B cell (primary cell): ENCODE data around the gene FOXL1.
A peak's percentile ranks its signal among the peaks of the same experiment; 100 is the strongest.

ENCODE experiments used
- CTCF ChIP-seq: fragments of 200-600 bp; IDR thresholded peaks from one replicate; pipeline ENCODE4 v1.8.0; 2022; ENCODE audit warnings: antibody characterized with exemption, mild to moderate bottlenecking
- EZH2 ChIP-seq: IDR thresholded peaks from 2 replicates; pipeline ENCODE4 v1.6.1; 2012; ENCODE audit warnings: borderline replicate concordance, low read depth, mild to moderate bottlenecking, moderate library complexity, low read length; ENCODE audit not compliant: insufficient read depth, poor library complexity, severe bottlenecking

GRCh38 chr16:86568677-86569623 lies 9.4 kb upstream of the FOXL1 start:
- TF ChIP-seq CTCF, result no peak
- peak; percentile 82 for TF ChIP-seq EZH2
